MCF 10A (cell line): Measurements from ENCODE around the gene ISCU. TPM values are rescaled to one million over a fixed set of nuclear protein-coding genes. Genes with fewer than 3 reads are reported as not detected.

ENCODE experiments used
- BruUV-seq: library from RNA; stranded (reverse); fragments of 400-500 nt; replicated peaks from 2 replicates; lab custom pipeline; 2021; lab: Mats Ljungman, UMichigan
- CTCF ChIA-PET: fragments of 300-600 bp; sonication (Branson Sonifier 250); formaldehyde crosslinking; extraction: SDS; loops from one replicate; lab custom pipeline; 2021; ENCODE audit warnings: antibody characterized with exemption, inconsistent platforms; lab: Yijun Ruan, JAX
- POLR2A ChIA-PET: fragments of 300-600, 350-650 bp; sonication (Branson Sonifier 250); formaldehyde crosslinking; extraction: SDS; loops from one replicate; lab custom pipeline; 2020; ENCODE audit warnings: antibody characterized with exemption, inconsistent platforms; lab: Yijun Ruan, JAX
- DNase-seq: peaks from one replicate; pipeline ENCODE4 v3.0.0-alpha.2; 2018; ENCODE audit not compliant: unreplicated experiment
- H3K27ac Mint-ChIP-seq: one replicate; pipeline ENCODE4 v1.8.0; 2022; ENCODE audit warnings: mild to moderate bottlenecking, low read depth, mixed read lengths; ENCODE audit not compliant: unreplicated experiment
- H3K27me3 Mint-ChIP-seq: one replicate; pipeline ENCODE4 v1.8.0; 2022; ENCODE audit warnings: mixed read lengths; ENCODE audit not compliant: insufficient read depth, unreplicated experiment
- H3K36me3 Mint-ChIP-seq: one replicate; pipeline ENCODE4 v1.8.0; 2022; ENCODE audit warnings: mild to moderate bottlenecking, moderate library complexity, mixed read lengths; ENCODE audit not compliant: insufficient read depth, unreplicated experiment
- H3K4me1 Mint-ChIP-seq: one replicate; pipeline ENCODE4 v1.8.0; 2022; ENCODE audit warnings: mixed read lengths; ENCODE audit not compliant: insufficient read depth, unreplicated experiment
- H3K4me3 Mint-ChIP-seq: one replicate; pipeline ENCODE4 v1.8.0; 2022; ENCODE audit warnings: mild to moderate bottlenecking, moderate library complexity, mixed read lengths; ENCODE audit not compliant: unreplicated experiment
- H3K9me3 Mint-ChIP-seq: one replicate; pipeline ENCODE4 v1.8.0; 2022; ENCODE audit warnings: mixed read lengths; ENCODE audit not compliant: unreplicated experiment
- intact Hi-C: fragments of 100-400 bp; cut with micrococcal nuclease; formaldehyde crosslinking; loops from 2 replicates; pipeline ENCODE4 v1.14.1; 2022
- total RNA-seq: library from RNA; stranded (reverse); gene quantifications from 2 replicates; pipeline ENCODE4 v1.2.3, GENCODE V29; 2022
- TF ChIP-seq, protein P1 (sequence below): fragments of 200-600 bp; IDR thresholded peaks from one replicate; pipeline ENCODE4 v1.8.0; 2022; ENCODE audit warnings: antibody characterized with exemption, mild to moderate bottlenecking; ENCODE audit not compliant: unreplicated experiment

ISCU gene
- total RNA-seq, 1 experiment from 2014 or later, result 115 TPM

DNA sequence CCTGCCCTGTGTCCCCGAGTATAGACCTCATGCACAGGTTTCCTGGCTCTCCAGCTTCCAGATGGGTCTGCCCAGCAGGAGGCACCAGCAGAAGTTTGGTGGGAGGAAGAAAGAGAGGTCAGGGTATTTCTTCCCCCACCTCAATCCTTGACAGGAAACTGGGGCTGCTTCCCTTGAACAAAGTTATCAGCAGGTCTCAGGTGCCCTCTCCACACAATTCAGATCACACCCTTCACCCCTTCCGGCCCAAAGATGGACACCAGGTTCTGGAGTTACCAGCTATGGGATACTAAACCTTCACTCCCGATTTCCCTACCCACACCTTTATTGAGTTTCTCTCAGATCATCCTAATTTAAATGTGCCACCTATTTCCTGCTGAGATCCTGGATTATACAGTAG, 2.6 kb upstream of the ISCU start:
- no TSS peak for BruUV-seq
- Mint-ChIP-seq H3K4me1 (peaks cover 27% of the 10 kb centered on the region), H3K4me3 (peak overlapping the region; percentile 96), H3K9me3 (no peaks in the 10 kb centered on the region), H3K27ac (peak overlapping the region; percentile 99), H3K27me3 (no peaks in the 10 kb centered on the region), H3K36me3 (peaks cover 30% of the 10 kb centered on the region)
- DNase-seq, result no peak
- ChIA-PET CTCF (interaction anchor here (0.7 to 14.4 kb wide), 5 partner anchors 51 to 244 kb away, joined by 3 to 274 read pairs (median 4); no protein-coding TSS in a partner anchor), POLR2A (interaction anchor here (1.0 to 8.3 kb wide), 9 partner anchors 11 to 798 kb away, joined by 3 to 105 read pairs (median 9); partner anchors contain the start of genes PRDM4 and USP30)
- intact Hi-C loops, result loop anchor here (5.0 kb wide), 1 partner anchor 173 kb away; the partner anchor contains the start of gene CORO1C
- TF ChIP-seq, protein P1, sequence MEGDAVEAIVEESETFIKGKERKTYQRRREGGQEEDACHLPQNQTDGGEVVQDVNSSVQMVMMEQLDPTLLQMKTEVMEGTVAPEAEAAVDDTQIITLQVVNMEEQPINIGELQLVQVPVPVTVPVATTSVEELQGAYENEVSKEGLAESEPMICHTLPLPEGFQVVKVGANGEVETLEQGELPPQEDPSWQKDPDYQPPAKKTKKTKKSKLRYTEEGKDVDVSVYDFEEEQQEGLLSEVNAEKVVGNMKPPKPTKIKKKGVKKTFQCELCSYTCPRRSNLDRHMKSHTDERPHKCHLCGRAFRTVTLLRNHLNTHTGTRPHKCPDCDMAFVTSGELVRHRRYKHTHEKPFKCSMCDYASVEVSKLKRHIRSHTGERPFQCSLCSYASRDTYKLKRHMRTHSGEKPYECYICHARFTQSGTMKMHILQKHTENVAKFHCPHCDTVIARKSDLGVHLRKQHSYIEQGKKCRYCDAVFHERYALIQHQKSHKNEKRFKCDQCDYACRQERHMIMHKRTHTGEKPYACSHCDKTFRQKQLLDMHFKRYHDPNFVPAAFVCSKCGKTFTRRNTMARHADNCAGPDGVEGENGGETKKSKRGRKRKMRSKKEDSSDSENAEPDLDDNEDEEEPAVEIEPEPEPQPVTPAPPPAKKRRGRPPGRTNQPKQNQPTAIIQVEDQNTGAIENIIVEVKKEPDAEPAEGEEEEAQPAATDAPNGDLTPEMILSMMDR, result no peak

DNA sequence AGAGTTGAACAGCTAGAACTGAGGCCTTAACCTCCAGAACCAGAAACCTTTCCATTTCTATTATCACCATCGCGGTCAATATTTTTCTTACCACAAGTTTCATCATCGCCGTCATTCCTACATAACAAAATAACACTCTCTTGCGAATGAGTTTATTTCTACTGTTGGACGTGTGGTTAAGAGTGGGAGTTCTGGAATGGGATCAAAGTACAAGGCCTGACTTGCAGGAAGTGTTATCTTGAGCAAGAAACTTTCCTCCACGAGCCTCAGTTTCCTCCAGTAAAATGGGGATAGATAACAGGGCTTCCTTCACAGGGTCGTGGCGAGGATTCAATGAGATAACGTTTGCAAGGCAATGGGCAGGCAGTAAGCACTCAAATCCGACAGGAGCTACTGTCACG, 2.1 kb upstream of the ISCU start:
- no peaks in the 10 kb centered on the region for H3K27me3 Mint-ChIP-seq
- H3K36me3 Mint-ChIP-seq, result peaks cover 36% of the 10 kb centered on the region
- TF ChIP-seq, protein P1, result no peak
- peak; percentile 24 for DNase-seq
- POLR2A ChIA-PET, result interaction anchor here (0.6 to 8.3 kb wide), 23 partner anchors 9 to 801 kb away, joined by 3 to 105 read pairs (median 6); partner anchors contain the start of genes PRDM4, SSH1 and USP30
- CTCF ChIA-PET, result interaction anchor here (0.7 to 14.4 kb wide), 8 partner anchors 31 to 526 kb away, joined by 3 to 274 read pairs (median 3); no protein-coding TSS in a partner anchor
- peak overlapping the region; percentile 99 for H3K27ac Mint-ChIP-seq
- no peaks in the 10 kb centered on the region for H3K9me3 Mint-ChIP-seq
- intact Hi-C loops, result loop anchor here (5.0 kb wide), 1 partner anchor 172 kb away; the partner anchor contains the start of gene CORO1C
- no TSS peak for BruUV-seq
- H3K4me3 Mint-ChIP-seq, result peak overlapping the region; percentile 96
- peaks cover 23% of the 10 kb centered on the region for H3K4me1 Mint-ChIP-seq

DNA sequence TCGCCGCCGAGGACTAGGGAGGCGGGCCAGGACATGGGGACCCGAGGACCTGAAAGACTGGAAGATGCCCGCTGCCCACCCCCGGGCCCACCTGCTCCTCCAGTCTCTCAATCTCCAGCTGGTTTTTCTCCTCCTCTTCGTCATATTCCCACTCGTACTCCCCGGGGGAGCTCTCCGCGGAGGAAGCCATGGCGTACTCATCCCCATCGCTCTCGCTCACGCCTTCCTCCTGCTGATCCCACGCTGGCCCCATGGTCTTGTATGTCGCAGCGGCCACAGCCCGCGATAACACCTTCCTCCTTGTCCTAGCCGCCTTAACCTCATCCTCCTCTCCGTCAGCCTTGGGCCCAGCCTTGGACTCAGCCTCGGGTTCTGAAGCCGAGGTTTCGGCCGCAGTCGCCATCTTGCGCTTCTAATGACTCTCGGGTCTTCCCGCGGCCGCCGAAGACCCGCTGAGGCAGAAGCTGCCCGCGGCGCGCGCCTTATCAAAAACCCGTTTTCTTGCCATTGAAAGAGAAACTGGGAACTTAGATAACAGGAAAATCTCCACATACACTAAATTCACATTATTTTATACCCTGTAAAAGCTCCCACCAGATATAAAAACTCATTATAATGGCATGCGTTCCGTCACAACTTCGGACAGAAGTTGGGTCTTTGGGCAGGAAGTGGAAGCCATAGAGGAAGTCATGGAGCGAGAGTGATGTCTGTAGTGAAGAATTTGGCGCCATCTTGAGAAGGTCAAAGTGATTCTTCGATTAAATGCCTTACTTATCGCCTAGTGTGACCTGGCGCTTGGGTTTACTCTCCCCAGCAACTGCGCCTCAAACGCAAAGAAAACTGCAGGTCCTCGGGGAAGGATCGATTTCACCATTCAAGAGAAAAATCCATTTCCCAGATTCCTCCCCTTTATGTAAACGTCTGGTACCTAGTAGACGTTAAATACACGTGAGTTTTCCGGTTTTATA, 1.4 kb upstream of the ISCU start, which contains the start of gene SART3:
TSS of gene SART3 (minus strand) at position 422 of the 968 bp plus-strand sequence. CDS start at position 403, 19 bp downstream.
- TF ChIP-seq, protein P1, result no peak
- peak within 1 kb of the TSS; percentile 99 for H3K27ac Mint-ChIP-seq
- peaks cover 42% of the 10 kb centered on the region for H3K36me3 Mint-ChIP-seq
- CTCF ChIA-PET, result interaction anchor here (0.7 to 14.4 kb wide), 10 partner anchors 31 to 525 kb away, joined by 3 to 274 read pairs (median 4); no protein-coding TSS in a partner anchor
- POLR2A ChIA-PET, result interaction anchor here (0.6 to 8.3 kb wide), 31 partner anchors 9 to 802 kb away, joined by 3 to 105 read pairs (median 4); partner anchors contain the start of genes SSH1 and USP30
- no peaks in the 10 kb centered on the region for H3K27me3 Mint-ChIP-seq
- no peaks in the 10 kb centered on the region for H3K9me3 Mint-ChIP-seq
- no TSS peak for BruUV-seq
- peak; percentile 90 for DNase-seq
- intact Hi-C loops, result loop anchor here (5.0 kb wide), 1 partner anchor 171 kb away; the partner anchor contains the start of gene CORO1C
- H3K4me3 Mint-ChIP-seq, result peak within 1 kb of the TSS; percentile 96
- H3K4me1 Mint-ChIP-seq, result peaks cover 28% of the 10 kb centered on the region
